ENCODE data around the gene ARHGEF28. TPM values are rescaled to one million over a fixed set of nuclear protein-coding genes. Genes with fewer than 3 reads are reported as not detected.

The ARHGEF28 gene
- total RNA-seq, 1 donor: 0.27 TPM

DNA sequence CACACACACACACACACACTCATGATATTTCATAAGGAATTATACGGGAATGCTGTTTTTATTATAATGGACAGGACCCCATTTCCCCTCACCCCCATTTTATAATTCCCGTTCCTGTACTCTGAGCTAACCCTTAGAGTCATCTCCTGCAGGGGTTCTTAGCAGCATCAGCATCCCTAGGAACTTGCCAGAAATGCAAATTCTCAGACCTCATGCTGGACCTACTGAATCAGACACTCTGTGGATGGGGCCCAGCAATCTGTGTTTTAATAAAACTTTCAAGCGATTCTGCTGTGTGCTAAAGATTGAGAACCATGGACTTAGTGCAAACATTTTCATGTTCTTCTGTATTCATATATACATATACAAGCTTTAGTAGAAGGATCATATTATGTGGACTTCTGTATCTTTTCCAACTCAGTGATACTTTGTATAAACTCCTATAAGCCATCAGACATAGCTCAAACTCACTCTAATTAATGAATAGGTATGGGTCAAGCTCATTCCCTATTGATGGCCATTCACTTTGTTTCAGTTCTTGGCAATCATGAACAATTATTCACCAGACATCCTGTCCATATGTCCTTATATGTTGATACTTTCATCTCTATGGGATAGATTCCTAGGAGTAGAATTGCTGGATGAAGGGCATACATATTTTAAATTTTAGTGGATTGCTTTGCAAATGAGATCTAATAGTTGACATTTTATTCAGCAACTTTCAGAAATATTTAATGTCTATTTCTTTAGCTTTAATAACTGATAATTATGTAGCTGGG, 65.5 kb downstream of the ARHGEF28 start:
- no peak for DNase-seq (ENCODE audit: low read depth in 2 of 3, low spot score in 2 of 3)

DNA sequence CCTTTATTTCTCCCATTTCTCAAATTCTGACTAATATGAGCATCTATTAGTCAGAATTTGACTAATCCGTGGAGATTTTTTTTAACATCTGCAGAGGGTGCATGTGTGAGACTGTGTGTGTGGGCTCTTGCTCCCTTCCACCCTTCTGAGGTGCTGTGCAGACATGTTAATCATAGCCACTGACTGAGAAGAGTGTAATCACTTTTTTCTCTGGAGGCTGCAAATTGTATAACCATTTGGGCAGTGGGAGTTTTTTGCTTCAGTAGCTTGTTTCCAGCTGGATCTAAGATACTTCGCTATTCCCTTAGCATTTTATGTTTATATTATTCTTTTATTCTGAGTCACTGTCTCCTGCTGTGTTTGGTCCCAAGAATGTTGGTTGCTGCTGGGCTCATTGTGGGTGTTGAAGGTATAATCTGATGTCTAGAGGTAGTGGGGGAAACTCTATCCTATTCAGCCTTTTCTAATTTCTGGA, 66.2 kb downstream of the ARHGEF28 start:
- no peak for DNase-seq (ENCODE audit: low read depth in 2 of 3, low spot score in 2 of 3)

DNA sequence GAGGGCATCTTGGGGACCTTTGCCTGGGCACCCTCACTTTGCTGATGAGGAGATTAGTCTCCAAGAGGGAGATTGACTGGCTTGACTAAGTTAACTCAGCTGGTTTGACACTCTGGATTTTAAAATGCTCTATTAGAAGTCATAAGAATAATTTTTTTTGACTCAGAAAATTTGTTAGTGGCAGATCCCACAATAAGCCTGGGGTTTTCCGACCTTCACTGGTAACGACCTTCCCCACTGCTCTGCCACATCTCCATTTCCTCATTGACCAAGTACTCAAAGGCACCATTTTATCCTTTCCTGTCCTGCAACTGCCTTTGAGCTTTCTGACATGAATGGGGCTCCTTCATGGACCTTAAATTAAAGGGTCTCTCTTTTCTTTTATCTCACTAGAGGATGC, 67.0 kb downstream of the ARHGEF28 start:
- DNase-seq (ENCODE audit: low read depth in 2 of 3, low spot score in 2 of 3): no peak

DNA sequence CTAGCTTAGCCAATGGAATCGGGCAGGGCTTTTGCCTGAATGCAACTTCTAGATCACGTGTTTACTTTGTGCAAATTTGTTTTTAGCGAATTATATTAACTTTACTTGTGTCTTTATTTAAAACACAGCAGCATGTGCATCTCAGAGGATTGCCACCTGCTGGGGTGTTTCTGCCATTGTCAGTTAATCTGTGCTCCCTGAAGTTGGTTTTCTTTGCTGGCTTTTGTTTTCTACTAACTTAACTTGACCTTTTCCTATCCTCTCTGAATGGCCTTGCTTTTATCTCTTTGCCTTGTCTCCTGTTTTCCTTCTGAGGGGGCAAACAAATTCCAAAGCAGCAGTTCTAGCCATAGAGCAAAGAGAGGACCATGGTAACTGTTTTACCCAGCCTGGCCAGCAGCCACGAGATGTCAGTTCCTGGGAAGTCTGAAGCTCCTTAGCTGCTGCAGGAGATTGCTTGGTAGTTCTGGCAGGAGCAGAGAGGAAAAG, 67.6 kb downstream of the ARHGEF28 start:
- peak in 2 of 3 donors; percentile 24 to 54 for DNase-seq (ENCODE audit: low read depth in 2 of 3, low spot score in 2 of 3)

DNA sequence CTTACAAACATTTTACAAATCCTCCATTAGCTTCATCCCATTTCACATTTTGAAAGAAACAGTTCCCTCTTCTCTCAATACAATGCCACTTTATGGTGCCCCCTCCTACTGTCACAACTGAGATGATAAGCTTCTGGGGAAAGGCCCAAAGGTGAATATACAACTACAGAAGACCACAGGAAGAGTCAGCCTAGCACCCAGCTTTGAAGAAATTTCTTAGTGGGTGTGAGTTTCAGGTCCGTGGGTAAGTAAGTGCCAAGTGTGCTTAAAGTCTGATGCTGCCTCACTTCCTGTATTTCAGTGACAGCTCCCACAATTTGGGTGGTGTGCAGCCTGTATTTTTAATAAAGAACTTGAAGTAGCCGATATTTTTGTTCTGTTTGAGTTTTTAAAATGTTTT, 68.1 kb downstream of the ARHGEF28 start:
- DNase-seq (ENCODE audit: low read depth in 2 of 3, low spot score in 2 of 3): peak in 1 of 3 donors; percentile 14

DNA sequence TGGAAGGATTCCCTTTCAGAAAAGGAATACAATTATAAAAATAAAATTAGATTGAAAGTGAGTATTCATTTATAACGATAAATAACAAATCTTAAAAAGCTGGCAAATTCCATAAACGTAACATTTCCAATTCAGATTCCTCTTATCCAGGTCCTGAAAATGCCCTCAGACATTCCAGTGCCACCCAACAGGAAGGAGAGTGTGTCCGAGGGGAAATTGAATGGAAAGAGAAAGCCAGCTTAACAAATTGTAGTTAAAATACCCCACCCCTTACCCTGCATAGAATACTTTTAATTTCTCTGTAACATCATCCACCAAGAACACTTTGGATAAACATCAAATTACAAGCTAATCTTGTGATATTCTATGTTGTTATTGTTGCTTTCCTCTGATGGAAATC, 72.0 kb downstream of the ARHGEF28 start:
- DNase-seq (ENCODE audit: low read depth in 2 of 3, low spot score in 2 of 3): no peak

DNA sequence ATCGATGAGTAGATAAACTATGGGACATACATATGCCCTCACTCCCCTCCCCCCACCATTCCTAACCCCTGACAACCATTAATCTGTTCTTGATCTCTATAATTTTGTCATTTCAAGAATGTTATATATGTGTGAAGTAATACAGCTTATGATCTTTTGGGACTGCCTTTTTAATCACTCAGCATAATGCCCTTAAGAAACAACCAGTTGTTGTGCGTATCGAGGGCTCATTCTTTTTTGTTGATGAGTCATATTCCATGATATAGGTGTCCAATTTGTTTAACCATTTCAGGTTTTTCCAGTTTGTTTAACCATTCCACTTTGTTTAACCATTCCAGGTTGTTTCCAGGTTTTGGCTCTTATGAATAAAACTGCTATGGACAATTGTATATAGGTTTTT, 75.6 kb downstream of the ARHGEF28 start:
- DNase-seq (ENCODE audit: low read depth in 2 of 3, low spot score in 2 of 3): no peak

DNA sequence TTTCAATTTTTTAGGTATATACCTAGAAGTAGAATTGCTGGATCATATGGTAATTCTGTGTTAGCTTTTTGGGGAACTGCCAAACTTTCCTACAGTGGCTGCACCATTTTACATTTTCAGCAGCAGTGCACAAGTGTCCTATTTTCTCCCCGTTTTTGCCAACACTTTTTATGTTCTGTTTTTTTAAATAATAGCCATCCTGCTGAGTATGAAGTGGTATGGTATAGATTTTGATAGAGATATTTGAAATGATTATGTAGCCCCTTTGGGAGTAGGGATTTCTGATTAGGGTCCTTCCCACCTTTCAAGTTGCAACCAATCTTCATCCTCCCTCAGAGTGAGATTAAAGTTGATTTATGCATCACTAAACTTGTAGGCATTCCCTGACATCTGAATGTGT, 76.5 kb downstream of the ARHGEF28 start:
- no peak for DNase-seq (ENCODE audit: low read depth in 2 of 3, low spot score in 2 of 3)

DNA sequence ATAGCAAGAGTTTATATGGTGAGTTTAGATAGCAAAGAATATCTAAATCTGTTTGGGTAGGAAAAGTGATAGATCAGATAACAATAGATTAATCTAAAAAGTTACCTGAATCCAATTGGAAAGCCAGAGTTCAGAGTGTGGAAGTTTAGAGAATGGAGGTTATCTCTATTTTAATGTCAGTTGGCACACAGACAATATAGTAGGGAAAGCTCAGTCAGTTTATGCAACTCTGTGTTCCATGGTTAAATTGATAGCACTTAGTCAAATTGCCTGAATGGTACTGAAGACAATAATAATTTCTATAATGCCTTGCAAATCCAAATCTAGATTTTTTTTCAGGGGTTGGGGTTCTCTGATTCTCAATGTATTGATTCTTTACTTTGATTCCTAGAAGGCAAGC, 77.0 kb downstream of the ARHGEF28 start:
- DNase-seq (ENCODE audit: low read depth in 2 of 3, low spot score in 2 of 3): no peak

DNA sequence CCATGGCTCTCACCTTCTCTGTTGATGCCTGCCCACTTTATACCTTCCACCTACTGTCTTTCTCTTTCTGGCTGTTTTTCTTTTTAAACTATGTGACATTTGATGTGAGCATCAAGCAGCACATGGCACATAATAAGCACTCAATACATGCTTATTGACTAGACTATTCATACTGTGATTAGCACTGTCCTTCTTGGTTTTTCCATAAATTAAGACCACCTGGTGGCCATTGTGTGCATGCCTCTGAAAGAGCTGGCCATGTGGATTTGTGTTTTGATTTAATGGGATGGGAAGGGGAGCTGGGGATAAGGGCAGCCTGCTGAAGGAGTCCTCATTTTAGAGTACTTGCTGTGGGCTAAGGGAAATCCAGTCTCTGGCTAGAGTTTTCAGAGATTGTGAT, 79.4 kb downstream of the ARHGEF28 start:
- no peak for DNase-seq (ENCODE audit: low read depth in 2 of 3, low spot score in 2 of 3)

DNA sequence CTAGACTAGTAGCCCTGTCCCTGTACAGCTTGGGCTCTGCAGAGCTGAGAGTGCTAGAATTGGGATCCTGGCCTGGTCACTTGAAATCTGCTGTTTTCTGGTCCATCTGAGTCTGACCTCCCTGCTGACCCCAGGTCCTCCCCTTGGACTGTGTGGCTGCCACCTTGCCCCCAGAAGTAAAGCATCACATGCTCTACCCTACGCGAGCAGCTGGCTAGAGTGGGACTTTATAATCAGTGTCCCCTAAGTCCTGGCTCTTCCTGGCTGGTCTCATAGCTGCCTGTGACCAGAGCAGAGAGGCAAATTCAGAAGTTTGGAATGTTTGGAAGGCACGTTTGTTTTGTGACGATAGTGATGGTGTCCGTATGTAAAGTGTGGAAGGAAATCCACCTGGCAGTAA, 81.0 kb downstream of the ARHGEF28 start:
- no peak for DNase-seq (ENCODE audit: low read depth in 2 of 3, low spot score in 2 of 3)

DNA sequence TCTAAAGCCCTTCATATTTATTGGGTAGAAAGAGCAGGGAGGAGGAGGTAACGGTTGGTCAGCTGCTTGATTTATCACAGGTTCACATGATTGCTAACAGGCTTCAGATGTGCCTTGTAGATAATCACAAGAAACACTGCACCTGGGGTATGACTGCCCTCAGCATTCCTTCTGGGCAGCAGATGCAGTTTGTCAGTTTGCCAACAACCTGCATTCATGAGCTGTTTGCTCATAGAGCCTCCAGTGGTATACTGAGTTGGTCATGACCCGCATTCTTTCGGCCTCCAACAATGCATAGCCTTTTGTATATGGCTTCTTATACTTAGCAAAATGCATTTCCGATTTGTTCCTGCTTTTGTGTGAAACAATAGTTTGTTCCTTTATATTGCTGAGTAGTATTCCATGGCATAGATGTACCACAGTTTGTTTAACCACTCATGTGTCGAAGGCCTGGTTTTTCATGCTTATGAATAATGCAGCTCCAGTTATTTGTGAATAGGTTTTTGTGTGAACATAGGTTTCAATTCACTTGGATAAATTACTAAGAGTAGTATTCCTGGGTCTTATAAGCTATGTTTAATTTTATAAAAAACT, 83.6 kb downstream of the ARHGEF28 start:
- no peak for DNase-seq (ENCODE audit: low read depth in 2 of 3, low spot score in 2 of 3)

DNA sequence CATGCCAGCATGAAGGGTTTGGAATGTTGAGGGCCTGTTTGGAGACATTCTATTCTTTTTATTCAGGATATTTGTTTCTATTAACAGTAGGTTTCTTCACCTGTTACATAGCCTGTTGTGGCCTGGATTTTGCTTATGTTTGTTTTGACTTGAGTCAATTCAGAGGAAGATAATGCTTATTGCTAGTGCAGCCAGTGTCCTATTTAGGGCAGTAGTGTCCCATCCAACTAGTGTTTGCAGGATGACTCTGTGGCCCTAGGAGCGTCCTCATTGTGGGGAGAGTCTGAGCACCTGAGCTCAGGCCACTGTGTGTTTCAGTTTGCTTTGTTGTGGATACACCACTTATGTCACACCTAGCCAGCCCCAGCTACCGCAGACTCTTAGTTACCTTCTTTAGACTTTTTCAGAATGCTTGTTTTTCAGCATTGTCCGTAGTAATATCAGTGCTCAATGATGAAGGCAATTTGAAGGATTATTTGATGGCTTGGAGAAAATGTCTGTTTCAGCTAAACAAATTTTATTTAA, 90.3 kb downstream of the ARHGEF28 start:
- no peak for DNase-seq (ENCODE audit: low read depth in 2 of 3, low spot score in 2 of 3)

DNA sequence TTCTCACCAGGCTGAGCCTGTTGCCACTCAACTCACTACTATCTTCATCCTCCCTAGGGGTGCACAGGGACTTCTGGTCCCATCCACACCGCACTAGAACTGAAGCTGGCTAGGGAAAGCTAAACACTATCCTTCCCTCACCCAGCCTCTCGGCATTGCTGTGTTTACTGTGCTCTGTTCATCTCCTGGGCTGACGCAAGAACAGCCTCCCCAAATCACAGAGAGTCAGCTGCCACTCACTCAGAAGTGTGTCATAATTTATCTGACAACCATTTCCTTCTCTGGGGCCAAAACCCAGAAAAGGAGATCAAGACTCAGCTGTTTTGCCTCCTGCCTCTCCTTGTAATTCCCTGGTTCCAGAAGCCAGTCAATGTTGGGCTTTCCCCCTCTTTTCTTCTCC, 92.8 kb downstream of the ARHGEF28 start:
- DNase-seq (ENCODE audit: low read depth in 2 of 3, low spot score in 2 of 3): no peak

DNA sequence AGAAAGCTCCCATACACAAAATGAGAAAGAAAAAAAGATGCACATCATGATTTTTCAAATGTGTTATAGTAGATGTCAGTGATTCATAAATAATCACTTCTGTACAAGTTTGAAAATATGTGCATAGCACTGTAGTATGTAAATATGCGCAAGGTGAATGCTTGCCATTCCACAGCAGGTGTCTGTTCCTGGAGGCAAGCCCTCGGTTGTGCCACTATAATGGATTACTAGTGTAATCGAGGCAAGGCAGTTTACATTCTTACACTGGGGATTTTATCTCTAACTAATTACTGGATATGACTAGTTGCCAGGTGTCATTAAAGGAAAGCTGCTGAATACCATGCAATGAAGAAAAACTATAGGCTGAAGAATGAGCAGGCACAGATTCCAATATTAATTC, 93.6 kb downstream of the ARHGEF28 start:
- no peak for DNase-seq (ENCODE audit: low read depth in 2 of 3, low spot score in 2 of 3)

DNA sequence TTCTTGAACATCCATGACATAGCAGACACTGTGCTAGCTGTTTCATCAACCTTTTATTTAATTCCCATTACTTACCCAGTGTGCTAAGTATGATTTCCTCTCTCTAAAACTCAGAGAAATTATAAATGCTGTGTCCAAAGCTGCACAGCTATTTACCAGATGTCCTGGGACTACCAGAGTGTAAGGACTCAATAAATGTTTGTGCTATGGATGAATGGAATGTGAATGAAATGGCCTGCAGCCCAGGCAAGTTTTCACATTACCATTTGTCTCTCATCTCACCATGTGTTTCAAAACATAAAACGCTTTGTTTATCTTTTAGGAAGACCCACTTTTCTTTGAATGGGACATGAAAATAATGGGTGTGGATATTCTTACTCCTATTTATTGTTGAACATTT, 96.2 kb downstream of the ARHGEF28 start:
- no peak for DNase-seq (ENCODE audit: low read depth in 2 of 3, low spot score in 2 of 3)

DNA sequence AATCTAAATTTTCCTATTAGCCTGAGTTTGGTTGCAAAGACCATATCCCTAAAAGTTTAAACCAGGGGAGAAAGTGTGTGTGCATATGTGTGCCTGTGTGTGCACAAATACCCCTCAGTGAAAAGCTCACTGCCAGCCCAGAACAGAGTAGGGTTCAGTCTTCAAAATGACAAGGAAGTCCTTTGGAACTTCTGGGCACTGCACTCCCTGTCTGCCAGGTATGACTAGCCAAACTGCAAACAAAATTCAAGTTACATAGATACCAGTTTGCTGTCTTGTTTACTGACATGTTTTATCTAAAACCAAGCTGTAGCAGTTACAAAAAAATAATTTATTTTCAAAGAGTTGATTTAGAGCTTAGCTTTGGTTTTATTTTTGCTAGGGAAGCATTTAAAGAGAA, 100.1 kb downstream of the ARHGEF28 start:
- DNase-seq (ENCODE audit: low read depth in 2 of 3, low spot score in 2 of 3): no peak

DNA sequence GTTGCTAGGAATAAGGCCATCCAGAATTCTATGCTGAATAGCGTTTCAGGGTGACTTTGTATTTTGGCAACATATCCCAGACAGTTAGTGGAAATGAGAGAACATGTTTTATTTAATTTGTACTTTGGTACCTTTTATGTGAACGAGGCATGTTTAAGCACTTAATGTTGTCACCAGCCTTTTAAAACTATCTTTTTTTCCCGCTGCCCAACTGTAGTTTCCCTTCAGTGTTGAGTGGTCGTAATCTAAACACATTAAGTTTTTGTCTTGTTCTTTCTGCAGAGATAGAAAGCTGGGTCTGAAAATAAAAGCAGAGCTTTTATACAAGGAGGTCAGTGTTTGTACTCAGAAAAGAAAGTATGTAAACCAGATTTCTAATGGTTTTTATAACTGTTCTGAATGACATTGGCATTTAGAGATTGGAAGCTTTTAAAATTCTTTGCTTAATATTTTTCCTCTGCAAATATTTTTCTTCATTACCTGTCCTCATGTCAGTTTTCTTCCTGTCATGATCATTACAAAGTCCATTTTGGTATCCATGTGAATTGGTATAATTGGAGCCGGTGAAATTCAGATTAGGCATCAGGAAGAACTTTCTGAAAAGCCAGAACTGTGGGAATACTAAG, 100.7 kb downstream of the ARHGEF28 start:
- no peak for DNase-seq (ENCODE audit: low read depth in 2 of 3, low spot score in 2 of 3)

DNA sequence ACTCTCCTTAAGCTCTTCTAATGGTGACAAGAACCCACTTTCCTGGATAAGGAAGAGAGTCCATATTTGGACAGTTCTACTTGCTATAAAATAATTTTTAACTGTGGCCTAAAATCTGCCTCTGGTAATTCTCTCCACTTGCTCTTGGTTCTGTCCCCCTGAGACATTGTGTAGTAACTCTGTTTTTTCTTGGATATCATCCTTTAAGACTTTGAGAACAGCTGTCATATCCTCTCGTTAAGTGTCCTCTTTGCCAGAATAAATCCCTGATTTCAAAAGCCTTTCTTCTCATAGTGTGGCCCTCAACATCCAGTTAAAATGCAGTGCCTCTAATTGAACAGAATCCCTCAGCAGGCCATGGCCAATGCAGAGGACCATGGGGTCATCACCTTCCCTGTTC, 101.5 kb downstream of the ARHGEF28 start:
- DNase-seq (ENCODE audit: low read depth in 2 of 3, low spot score in 2 of 3): no peak

DNA sequence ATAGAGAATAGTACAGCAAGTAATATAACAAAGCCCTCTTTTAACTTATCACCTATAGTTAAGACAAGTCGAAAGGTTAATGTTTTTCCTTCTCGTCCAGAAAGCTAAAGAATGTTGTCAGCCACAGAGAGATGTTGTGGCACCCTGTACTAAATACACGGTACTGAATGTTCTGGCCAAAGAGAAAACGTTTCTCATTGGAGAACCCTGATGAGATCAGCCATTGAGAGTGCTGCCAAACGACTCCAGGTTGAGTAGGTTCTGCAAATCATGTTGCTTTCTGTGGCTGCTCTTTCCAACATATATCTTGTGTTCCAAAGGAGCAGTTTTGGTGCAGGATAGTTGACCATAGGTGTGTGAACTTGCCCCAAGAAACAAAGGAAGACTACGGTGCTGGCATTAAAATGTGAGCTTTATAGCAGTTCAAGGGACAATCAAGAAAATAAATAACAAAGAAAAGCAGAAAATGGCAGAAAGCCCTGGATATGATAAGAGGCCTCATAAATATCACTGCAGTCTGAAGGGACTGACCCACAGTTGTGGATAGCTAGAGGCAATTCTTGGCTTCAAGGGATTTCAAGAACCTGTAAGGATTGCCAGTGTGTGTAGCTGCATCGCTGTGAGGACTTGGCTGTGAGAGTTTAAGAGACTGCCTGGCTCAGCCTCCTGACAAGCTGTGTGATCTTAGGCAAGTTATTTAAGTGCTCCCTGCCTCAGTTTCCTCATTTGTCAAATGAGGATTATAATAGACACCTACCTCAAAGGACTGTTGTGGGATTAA, 102.7 kb downstream of the ARHGEF28 start:
- no peak for DNase-seq (ENCODE audit: low read depth in 2 of 3, low spot score in 2 of 3)

DNA sequence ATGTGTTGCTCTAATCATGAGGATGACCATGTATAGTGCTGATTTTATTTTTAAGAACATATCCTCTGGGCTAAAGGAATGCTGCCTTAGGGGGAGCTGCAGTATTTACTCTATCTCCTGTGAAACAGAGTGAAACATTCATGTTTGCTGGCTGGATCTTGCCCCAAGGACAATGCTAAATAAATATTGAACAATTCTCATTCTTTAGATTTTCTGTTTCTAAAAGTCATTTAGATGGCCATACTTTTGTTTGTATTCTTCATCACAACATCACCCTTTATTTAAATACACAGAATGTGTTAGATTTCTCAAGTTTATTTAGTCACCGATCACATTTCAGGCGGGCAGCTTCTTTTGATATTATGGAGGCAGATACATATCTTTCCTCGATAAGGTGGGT, 103.3 kb downstream of the ARHGEF28 start:
- DNase-seq (ENCODE audit: low read depth in 2 of 3, low spot score in 2 of 3): no peak
